CD4-positive, alpha-beta T cell (primary cell): ENCODE measurements around the gene FOXJ3. TPM values are rescaled to one million over a fixed set of nuclear protein-coding genes. Genes with fewer than 3 reads are reported as not detected.

Experiments used
- ATAC-seq: fragments of 200-7000 bp; cut with Tn5 transposase; one replicate; pipeline ENCODE4 v1.10.0; 2022; ENCODE audit warnings: mild to moderate bottlenecking; ENCODE audit not compliant: poor library complexity
- CTCF ChIA-PET: fragments of 350-600 bp; sonication (Branson Sonifier 250); formaldehyde crosslinking; loops from one replicate; lab custom pipeline; 2021; ENCODE audit warnings: antibody characterized with exemption, inconsistent platforms; lab: Charles Lee
- POLR2A ChIA-PET: fragments of 350-600 bp; sonication (Branson Sonifier 250); formaldehyde crosslinking; loops from one replicate; lab custom pipeline; 2021; ENCODE audit warnings: antibody characterized with exemption, inconsistent platforms; lab: Charles Lee
- DNase-seq, 14 experiments: peaks; one replicate each; pipeline ENCODE4 v3.0.0-alpha.2; 2013 to 2020; ENCODE audit warnings: mixed read lengths in 2 of 14
- H3K27ac ChIP-seq, 2 donors: one replicate each; pipeline versions ENCODE4 v1.5.1 to v1.7.0; 2013; ENCODE audit warnings: low read length in 2 of 2, low read depth in 1 of 2, mild to moderate bottlenecking in 1 of 2
- H3K27me3 ChIP-seq, 2 experiments: 1 replicate in 1 of 2; 2 replicates in 1 of 2; pipeline versions ENCODE4 v1.6.1 to v1.7.0; 2013; ENCODE audit warnings: low read length in 2 of 2, control low read depth in 1 of 2, mild to moderate bottlenecking in 1 of 2, moderate library complexity in 1 of 2; ENCODE audit not compliant: insufficient read depth in 2 of 2, control insufficient read depth in 1 of 2
- H3K36me3 ChIP-seq: one replicate; pipeline ENCODE4 v1.6.1; 2013; ENCODE audit warnings: low read length, control low read depth; ENCODE audit not compliant: insufficient read depth
- H3K4me1 ChIP-seq: one replicate; pipeline ENCODE4 v1.6.1; 2013; ENCODE audit warnings: low read length, control low read depth; ENCODE audit not compliant: insufficient read depth
- H3K4me3 ChIP-seq: one replicate; pipeline ENCODE4 v1.5.1; 2013; ENCODE audit warnings: mild to moderate bottlenecking, low read length, moderate library complexity
- H3K9me3 ChIP-seq, 2 experiments: 1 replicate in 1 of 2; 2 replicates in 1 of 2; pipeline versions ENCODE4 v1.6.1 to v1.7.0; 2013; ENCODE audit warnings: low read length in 2 of 2, mild to moderate bottlenecking in 2 of 2, control low read depth in 1 of 2, moderate library complexity in 1 of 2; ENCODE audit not compliant: control insufficient read depth in 1 of 2, insufficient read depth in 1 of 2
- H3K27ac Mint-ChIP-seq: one replicate; pipeline ENCODE4 v1.8.0; 2020; ENCODE audit warnings: mixed read lengths
- H3K27me3 Mint-ChIP-seq: one replicate; pipeline ENCODE4 v1.8.0; 2021; ENCODE audit warnings: mixed read lengths
- H3K36me3 Mint-ChIP-seq: one replicate; pipeline ENCODE4 v1.8.0; 2021; ENCODE audit warnings: low read depth, mixed read lengths
- H3K4me1 Mint-ChIP-seq: one replicate; pipeline ENCODE4 v1.8.0; 2021; ENCODE audit warnings: low read depth, mixed read lengths
- H3K4me3 Mint-ChIP-seq: one replicate; pipeline ENCODE4 v1.8.0; 2020; ENCODE audit warnings: mild to moderate bottlenecking, mixed read lengths
- H3K9me3 Mint-ChIP-seq: one replicate; pipeline ENCODE4 v1.8.0; 2020; ENCODE audit warnings: mixed read lengths
- intact Hi-C, 2 experiments: fragments of 100-400 bp; cut with DNase I in 1 of 2; cut with micrococcal nuclease in 1 of 2; formaldehyde crosslinking; loops; one replicate each; pipeline versions ENCODE4 v1.15.1 to v1.9.0; 2023 to 2025; cut with DNase I, micrococcal nuclease
- total RNA-seq, 174 experiments: library from RNA in 2 of 174; stranded (reverse) in 2 of 174; gene quantifications; one replicate each; pipeline ENCODE4 v1.2.3 and lab custom pipeline; 2021 to 2026
- TF ChIP-seq, protein P1 (sequence below): fragments of 200-600 bp; IDR thresholded peaks from one replicate; pipeline ENCODE4 v1.8.0; 2022; ENCODE audit warnings: antibody characterized with exemption, mild to moderate bottlenecking

The FOXJ3 gene
- total RNA-seq, 2 experiments from 2014 or later: 73.1 to 74.9 TPM

DNA sequence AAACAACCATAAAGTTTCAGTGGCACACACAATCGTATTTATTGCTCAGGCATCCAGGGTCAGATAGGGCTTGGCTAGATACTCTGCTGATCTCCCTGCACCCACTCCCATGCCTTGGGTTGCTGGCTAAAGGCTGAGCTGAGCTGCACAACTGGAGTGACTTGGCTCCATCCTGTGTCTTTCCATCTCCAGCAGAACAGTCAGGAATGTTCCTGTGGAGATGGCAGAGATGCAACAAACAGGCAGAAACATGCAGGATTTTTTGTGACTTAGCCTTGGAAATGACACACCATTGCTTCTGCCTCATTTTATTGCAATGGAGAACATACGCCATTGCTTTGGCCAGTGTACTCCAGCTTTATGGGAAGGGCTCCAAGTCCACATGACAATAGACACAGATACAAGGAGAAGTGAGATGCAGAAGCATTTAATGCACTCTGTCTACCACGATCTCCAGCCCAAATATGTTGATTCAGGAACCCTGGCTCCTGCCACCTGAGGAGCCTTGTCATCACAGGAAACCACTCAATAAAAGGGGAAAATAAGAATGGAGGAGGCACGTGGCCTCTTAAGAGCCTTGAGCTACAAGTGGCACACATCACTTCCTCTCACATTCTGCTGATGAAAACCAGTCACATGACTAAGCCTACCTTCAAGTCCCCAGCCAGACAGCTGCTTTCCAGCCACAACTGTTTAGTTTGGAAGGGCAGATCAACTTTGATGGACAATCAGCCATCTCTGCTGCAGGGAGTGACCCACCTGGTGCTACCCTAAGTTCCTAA is 191.9 kb downstream of the FOXJ3 start:
- Mint-ChIP-seq H3K4me1 (no peaks in the 10 kb centered on the region), H3K27me3 (peaks cover 5% of the 10 kb centered on the region), H3K36me3 (no peaks in the 10 kb centered on the region), H3K27ac (no peak overlapping the region), H3K9me3 (no peaks in the 10 kb centered on the region), H3K4me3 (no peak overlapping the region)
- DNase-seq: no peak
- intact Hi-C loops: no loop called here
- no peak overlapping the region for H3K27ac ChIP-seq
- POLR2A ChIA-PET: no interaction called here
- TF ChIP-seq, protein P1, sequence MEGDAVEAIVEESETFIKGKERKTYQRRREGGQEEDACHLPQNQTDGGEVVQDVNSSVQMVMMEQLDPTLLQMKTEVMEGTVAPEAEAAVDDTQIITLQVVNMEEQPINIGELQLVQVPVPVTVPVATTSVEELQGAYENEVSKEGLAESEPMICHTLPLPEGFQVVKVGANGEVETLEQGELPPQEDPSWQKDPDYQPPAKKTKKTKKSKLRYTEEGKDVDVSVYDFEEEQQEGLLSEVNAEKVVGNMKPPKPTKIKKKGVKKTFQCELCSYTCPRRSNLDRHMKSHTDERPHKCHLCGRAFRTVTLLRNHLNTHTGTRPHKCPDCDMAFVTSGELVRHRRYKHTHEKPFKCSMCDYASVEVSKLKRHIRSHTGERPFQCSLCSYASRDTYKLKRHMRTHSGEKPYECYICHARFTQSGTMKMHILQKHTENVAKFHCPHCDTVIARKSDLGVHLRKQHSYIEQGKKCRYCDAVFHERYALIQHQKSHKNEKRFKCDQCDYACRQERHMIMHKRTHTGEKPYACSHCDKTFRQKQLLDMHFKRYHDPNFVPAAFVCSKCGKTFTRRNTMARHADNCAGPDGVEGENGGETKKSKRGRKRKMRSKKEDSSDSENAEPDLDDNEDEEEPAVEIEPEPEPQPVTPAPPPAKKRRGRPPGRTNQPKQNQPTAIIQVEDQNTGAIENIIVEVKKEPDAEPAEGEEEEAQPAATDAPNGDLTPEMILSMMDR: no peak
- CTCF ChIA-PET: no interaction called here
- H3K9me3 ChIP-seq: no peaks in the 10 kb centered on the region
- H3K4me1 ChIP-seq: peaks cover 14% of the 10 kb centered on the region
- ATAC-seq: no peak
- H3K36me3 ChIP-seq: no peaks in the 10 kb centered on the region
- peaks cover 10 to 13% of the 10 kb centered on the region in 2 experiments for H3K27me3 ChIP-seq
- no peak overlapping the region for H3K4me3 ChIP-seq

DNA sequence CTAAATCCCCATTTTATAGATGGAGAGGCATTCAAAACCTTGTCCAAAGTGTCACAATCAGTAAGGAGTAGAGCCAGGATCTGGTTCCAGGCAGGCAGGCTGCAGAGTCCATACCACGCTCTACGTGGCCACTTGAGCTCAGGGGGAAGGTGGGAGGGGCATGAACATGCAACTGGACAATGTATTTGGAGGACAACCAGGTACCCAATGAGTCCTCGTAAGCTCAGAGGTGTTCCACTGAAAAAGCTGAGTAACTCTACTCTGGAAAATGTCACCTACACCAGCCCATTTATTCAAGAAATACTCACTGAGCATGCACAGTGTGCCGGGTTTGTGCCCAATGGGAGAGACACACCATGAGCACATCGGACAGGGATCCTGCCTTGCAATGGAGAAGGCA is 193.1 kb downstream of the FOXJ3 start:
- ATAC-seq (no peak), DNase-seq (no peak)
- Mint-ChIP-seq H3K4me3 (no peak overlapping the region), H3K27ac (no peak overlapping the region), H3K36me3 (no peaks in the 10 kb centered on the region), H3K9me3 (no peaks in the 10 kb centered on the region), H3K4me1 (no peaks in the 10 kb centered on the region), H3K27me3 (peaks cover 5% of the 10 kb centered on the region)
- POLR2A ChIA-PET: no interaction called here
- CTCF ChIA-PET: no interaction called here
- no peaks in the 10 kb centered on the region for H3K9me3 ChIP-seq
- H3K4me3 ChIP-seq: no peak overlapping the region
- TF ChIP-seq, protein P1: no peak
- intact Hi-C loops: no loop called here
- peaks cover 12 to 13% of the 10 kb centered on the region in 2 experiments for H3K27me3 ChIP-seq
- peaks cover 12% of the 10 kb centered on the region for H3K4me1 ChIP-seq
- H3K36me3 ChIP-seq: no peaks in the 10 kb centered on the region
- H3K27ac ChIP-seq: no peak overlapping the region

DNA sequence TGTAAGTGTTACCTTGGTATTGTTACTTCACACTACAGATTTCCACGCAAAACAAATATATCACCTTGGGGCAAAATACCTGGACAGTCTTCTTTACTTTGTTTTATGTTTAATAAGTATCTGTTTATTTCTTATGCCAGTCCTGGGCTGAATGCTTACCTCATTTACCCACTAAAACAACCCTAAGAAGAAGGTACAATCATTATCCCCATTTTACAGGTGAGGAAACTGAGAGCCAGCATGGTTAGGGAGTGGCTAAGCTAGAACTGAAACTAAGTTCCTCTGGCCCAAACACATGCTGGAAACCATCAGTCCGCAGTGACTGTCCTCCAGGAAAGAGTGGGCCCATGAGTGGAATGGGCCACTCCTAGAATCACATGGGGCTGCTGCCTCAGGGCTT is 194.8 kb downstream of the FOXJ3 start:
- Histone ChIP-seq H3K4me1 (peaks cover 6% of the 10 kb centered on the region), H3K27ac (no peak overlapping the region), H3K36me3 (no peaks in the 10 kb centered on the region), H3K9me3 (no peaks in the 10 kb centered on the region), H3K4me3 (no peak overlapping the region), H3K27me3 (peaks cover under 1 to 2% of the 10 kb centered on the region in 2 experiments)
- Mint-ChIP-seq H3K27ac (no peak overlapping the region), H3K4me1 (no peaks in the 10 kb centered on the region), H3K27me3 (peaks cover 5% of the 10 kb centered on the region), H3K4me3 (no peak overlapping the region), H3K9me3 (no peaks in the 10 kb centered on the region), H3K36me3 (no peaks in the 10 kb centered on the region)
- ChIA-PET POLR2A (no interaction called here), CTCF (no interaction called here)
- TF ChIP-seq, protein P1: no peak
- ATAC-seq (no peak), DNase-seq (no peak)
- intact Hi-C loops: no loop called here
